ENCODE measurements around the gene SH2B2. TPM values are rescaled to one million over a fixed set of nuclear protein-coding genes. Genes with fewer than 3 reads are reported as not detected.

The SH2B2 gene
- total RNA-seq, 1 experiment from 2014 or later, result 22.4 TPM

- H2AFZ ChIP-seq (ENCODE audit: low read length), result no peak overlapping the region
- peak overlapping the region; percentile 76 for H3K4me3 ChIP-seq (ENCODE audit: low read length)
- H3K9ac ChIP-seq (ENCODE audit: low read length), result peak overlapping the region; percentile 98
- H3K79me2 ChIP-seq (ENCODE audit: low read length), result peaks cover 30% of the 10 kb centered on the region
- no peaks in the 10 kb centered on the region for H3K9me3 ChIP-seq (ENCODE audit: low read length)
- peaks cover 5% of the 10 kb centered on the region; the same call in 1 of the 2 replicates for H4K20me1 ChIP-seq (ENCODE audit: insufficient read depth, low read depth, low read length)
- H3K4me1 ChIP-seq (ENCODE audit: low read length), result peaks cover 82% of the 10 kb centered on the region
- H3K36me3 ChIP-seq (ENCODE audit: insufficient read depth, low read length), result no peaks in the 10 kb centered on the region
- H3K4me2 ChIP-seq (ENCODE audit: low read depth, low read length, poor library complexity, severe bottlenecking), result peak overlapping the region; percentile 98
- no peaks in the 10 kb centered on the region for H3K27me3 ChIP-seq (ENCODE audit: low read length)
- H3K27ac ChIP-seq (ENCODE audit: low read length), result peak overlapping the region; percentile 100
- DNase-seq, result no peak
- H3K9me2 ChIP-seq (replicated peaks; ENCODE audit: insufficient read depth, low read length), result no peaks in the 10 kb centered on the region
These were observed 1.3 kb downstream of the SH2B2 start for GRCh38 chr7:102287981-102288278.

GRCh38 chr7:102288285-102288930, 1.7 kb downstream of the SH2B2 start:
- no peak overlapping the region for H2AFZ ChIP-seq (ENCODE audit: low read length)
- H4K20me1 ChIP-seq (ENCODE audit: insufficient read depth, low read depth, low read length), result peaks cover 5% of the 10 kb centered on the region; the same call in 1 of the 2 replicates
- H3K36me3 ChIP-seq (ENCODE audit: insufficient read depth, low read length), result no peaks in the 10 kb centered on the region
- H3K4me2 ChIP-seq (ENCODE audit: low read depth, low read length, poor library complexity, severe bottlenecking), result peak overlapping the region; percentile 98
- peak overlapping the region; percentile 76 for H3K4me3 ChIP-seq (ENCODE audit: low read length)
- peaks cover 82% of the 10 kb centered on the region for H3K4me1 ChIP-seq (ENCODE audit: low read length)
- H3K79me2 ChIP-seq (ENCODE audit: low read length), result peaks cover 35% of the 10 kb centered on the region
- no peaks in the 10 kb centered on the region for H3K9me3 ChIP-seq (ENCODE audit: low read length)
- H3K9ac ChIP-seq (ENCODE audit: low read length), result peak overlapping the region; percentile 98
- no peaks in the 10 kb centered on the region for H3K9me2 ChIP-seq (replicated peaks; ENCODE audit: insufficient read depth, low read length)
- peak; percentile 88 for DNase-seq
- H3K27ac ChIP-seq (ENCODE audit: low read length), result peak overlapping the region; percentile 100
- no peaks in the 10 kb centered on the region for H3K27me3 ChIP-seq (ENCODE audit: low read length)

GRCh38 chr7:102289057-102289456, 2.4 kb downstream of the SH2B2 start:
- no peaks in the 10 kb centered on the region for H3K9me3 ChIP-seq (ENCODE audit: low read length)
- H3K4me1 ChIP-seq (ENCODE audit: low read length), result peaks cover 82% of the 10 kb centered on the region
- H3K36me3 ChIP-seq (ENCODE audit: insufficient read depth, low read length), result no peaks in the 10 kb centered on the region
- no peaks in the 10 kb centered on the region for H3K27me3 ChIP-seq (ENCODE audit: low read length)
- peak overlapping the region; percentile 98 for H3K9ac ChIP-seq (ENCODE audit: low read length)
- peaks cover 5% of the 10 kb centered on the region; the same call in 1 of the 2 replicates for H4K20me1 ChIP-seq (ENCODE audit: insufficient read depth, low read depth, low read length)
- peak overlapping the region; percentile 98 for H3K4me2 ChIP-seq (ENCODE audit: low read depth, low read length, poor library complexity, severe bottlenecking)
- H3K9me2 ChIP-seq (replicated peaks; ENCODE audit: insufficient read depth, low read length), result no peaks in the 10 kb centered on the region
- peak overlapping the region; percentile 100 for H3K27ac ChIP-seq (ENCODE audit: low read length)
- H3K4me3 ChIP-seq (ENCODE audit: low read length), result peak overlapping the region; percentile 76
- peak; percentile 97 for DNase-seq
- peaks cover 41% of the 10 kb centered on the region for H3K79me2 ChIP-seq (ENCODE audit: low read length)
- H2AFZ ChIP-seq (ENCODE audit: low read length), result no peak overlapping the region

GRCh38 chr7:102291056-102291915, 4.6 kb downstream of the SH2B2 start:
- Histone ChIP-seq H3K4me3 (ENCODE audit: low read length) (peak overlapping the region; percentile 76), H2AFZ (ENCODE audit: low read length) (no peak overlapping the region), H4K20me1 (ENCODE audit: insufficient read depth, low read depth, low read length) (peaks cover 5% of the 10 kb centered on the region; the same call in 1 of the 2 replicates), H3K9ac (ENCODE audit: low read length) (peak overlapping the region; percentile 78), H3K4me1 (ENCODE audit: low read length) (peaks cover 81% of the 10 kb centered on the region), H3K9me3 (ENCODE audit: low read length) (no peaks in the 10 kb centered on the region), H3K79me2 (ENCODE audit: low read length) (peaks cover 58% of the 10 kb centered on the region), H3K9me2 (replicated peaks; ENCODE audit: insufficient read depth, low read length) (no peaks in the 10 kb centered on the region), H3K36me3 (ENCODE audit: insufficient read depth, low read length) (peaks cover 10% of the 10 kb centered on the region; the same call in 1 of the 2 replicates), H3K27me3 (ENCODE audit: low read length) (no peaks in the 10 kb centered on the region), H3K4me2 (ENCODE audit: low read depth, low read length, poor library complexity, severe bottlenecking) (peak overlapping the region; percentile 98), H3K27ac (ENCODE audit: low read length) (peak overlapping the region; percentile 100)
- peak; percentile 94 for DNase-seq

- Histone ChIP-seq H3K9me3 (ENCODE audit: low read length) (no peaks in the 10 kb centered on the region), H3K4me3 (ENCODE audit: low read length) (peak overlapping the region; percentile 76), H3K9ac (ENCODE audit: low read length) (peak overlapping the region; percentile 78), H3K27ac (ENCODE audit: low read length) (peak overlapping the region; percentile 100), H2AFZ (ENCODE audit: low read length) (no peak overlapping the region), H3K9me2 (replicated peaks; ENCODE audit: insufficient read depth, low read length) (no peaks in the 10 kb centered on the region), H3K4me1 (ENCODE audit: low read length) (peaks cover 84% of the 10 kb centered on the region), H3K79me2 (ENCODE audit: low read length) (peaks cover 64% of the 10 kb centered on the region), H3K4me2 (ENCODE audit: low read depth, low read length, poor library complexity, severe bottlenecking) (peak overlapping the region; percentile 98), H3K27me3 (ENCODE audit: low read length) (no peaks in the 10 kb centered on the region), H3K36me3 (ENCODE audit: insufficient read depth, low read length) (peaks cover 13% of the 10 kb centered on the region; the same call in 1 of the 2 replicates), H4K20me1 (ENCODE audit: insufficient read depth, low read depth, low read length) (peaks cover 5% of the 10 kb centered on the region; the same call in 1 of the 2 replicates)
- DNase-seq, result no peak
These were observed 5.2 kb downstream of the SH2B2 start for GRCh38 chr7:102291916-102292267.

GRCh38 chr7:102292813-102293798, 6.4 kb downstream of the SH2B2 start:
- H3K4me2 ChIP-seq (ENCODE audit: low read depth, low read length, poor library complexity, severe bottlenecking), result peak overlapping the region; percentile 98
- peaks cover 13% of the 10 kb centered on the region; the same call in 1 of the 2 replicates for H3K36me3 ChIP-seq (ENCODE audit: insufficient read depth, low read length)
- peak overlapping the region; percentile 61 for H3K4me3 ChIP-seq (ENCODE audit: low read length)
- H3K79me2 ChIP-seq (ENCODE audit: low read length), result peaks cover 73% of the 10 kb centered on the region
- peak overlapping the region; percentile 78 for H3K9ac ChIP-seq (ENCODE audit: low read length)
- DNase-seq, result peak; percentile 61
- H2AFZ ChIP-seq (ENCODE audit: low read length), result no peak overlapping the region
- H4K20me1 ChIP-seq (ENCODE audit: insufficient read depth, low read depth, low read length), result peaks cover 13% of the 10 kb centered on the region; the same call in 1 of the 2 replicates
- H3K9me2 ChIP-seq (replicated peaks; ENCODE audit: insufficient read depth, low read length), result no peaks in the 10 kb centered on the region
- no peaks in the 10 kb centered on the region for H3K9me3 ChIP-seq (ENCODE audit: low read length)
- H3K4me1 ChIP-seq (ENCODE audit: low read length), result peaks cover 81% of the 10 kb centered on the region
- H3K27ac ChIP-seq (ENCODE audit: low read length), result peak overlapping the region; percentile 100
- H3K27me3 ChIP-seq (ENCODE audit: low read length), result no peaks in the 10 kb centered on the region

- Histone ChIP-seq H3K4me1 (ENCODE audit: low read length) (peaks cover 69% of the 10 kb centered on the region), H4K20me1 (ENCODE audit: insufficient read depth, low read depth, low read length) (peaks cover 13% of the 10 kb centered on the region; the same call in 1 of the 2 replicates), H3K9me2 (replicated peaks; ENCODE audit: insufficient read depth, low read length) (no peaks in the 10 kb centered on the region), H3K9me3 (ENCODE audit: low read length) (no peaks in the 10 kb centered on the region), H3K79me2 (ENCODE audit: low read length) (peaks cover 77% of the 10 kb centered on the region), H3K9ac (ENCODE audit: low read length) (peak overlapping the region; percentile 78), H2AFZ (ENCODE audit: low read length) (no peak overlapping the region), H3K36me3 (ENCODE audit: insufficient read depth, low read length) (peaks cover 15% of the 10 kb centered on the region; the same call in 1 of the 2 replicates), H3K27ac (ENCODE audit: low read length) (peak overlapping the region; percentile 100), H3K4me2 (ENCODE audit: low read depth, low read length, poor library complexity, severe bottlenecking) (peak overlapping the region; percentile 98), H3K4me3 (ENCODE audit: low read length) (no peak overlapping the region), H3K27me3 (ENCODE audit: low read length) (no peaks in the 10 kb centered on the region)
- peak; percentile 54 for DNase-seq
These were observed 7.9 kb downstream of the SH2B2 start for GRCh38 chr7:102294589-102294988.
